Duodenal mucosa (tissue), 2 donors: ENCODE results near the gene RNF180.

ENCODE experiments used
- H3K27ac ChIP-seq: one replicate; pipeline ENCODE4 v1.7.0; 2013; ENCODE audit warnings: low read depth, low read length
- H3K27me3 ChIP-seq, 2 donors: one replicate each; pipeline ENCODE4 v1.7.0; 2013; ENCODE audit warnings: low read length in 2 of 2, control low read depth in 1 of 2; ENCODE audit not compliant: insufficient read depth in 2 of 2, control insufficient read depth in 1 of 2
- H3K36me3 ChIP-seq, 2 donors: one replicate each; pipeline ENCODE4 v1.7.0; 2013; ENCODE audit warnings: low read length in 2 of 2, control low read depth in 1 of 2; ENCODE audit not compliant: insufficient read depth in 2 of 2, control insufficient read depth in 1 of 2
- H3K4me1 ChIP-seq, 2 donors: one replicate each; pipeline ENCODE4 v1.7.0; 2013; ENCODE audit warnings: low read length in 2 of 2, control low read depth in 1 of 2; ENCODE audit not compliant: insufficient read depth in 2 of 2, control insufficient read depth in 1 of 2
- H3K4me3 ChIP-seq, 2 donors: one replicate each; pipeline ENCODE4 v1.7.0; 2013; ENCODE audit warnings: low read length in 2 of 2, low read depth in 1 of 2
- H3K9ac ChIP-seq, 2 donors: one replicate each; pipeline ENCODE4 v1.7.0; 2013; ENCODE audit warnings: low read length in 2 of 2, low read depth in 1 of 2
- H3K9me3 ChIP-seq, 2 donors: one replicate each; pipeline ENCODE4 v1.7.0; 2013; ENCODE audit warnings: low read length in 2 of 2, control low read depth in 1 of 2; ENCODE audit not compliant: control insufficient read depth in 1 of 2

Gene RNF180

DNA sequence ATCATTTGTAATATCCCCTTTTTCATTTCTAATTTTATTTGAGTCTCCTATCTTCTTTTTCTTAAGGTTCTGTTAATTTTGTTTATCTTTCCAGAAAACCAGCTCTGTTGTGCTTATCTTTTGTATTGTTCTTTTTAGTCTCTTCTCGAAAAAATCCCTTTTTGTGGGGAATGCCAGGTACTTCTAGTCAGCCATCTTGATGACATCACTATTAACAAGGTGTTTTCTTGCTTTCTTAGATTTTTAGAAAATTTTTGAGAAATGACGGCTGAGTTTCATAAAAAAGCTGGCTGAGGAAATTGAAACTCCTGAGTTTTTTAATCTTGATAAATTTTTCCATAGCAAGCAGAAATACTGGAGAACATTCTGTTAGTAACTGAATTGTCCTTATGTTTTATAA is 10.7 kb downstream of the RNF180 start:
- H3K4me3 ChIP-seq, result no peak overlapping the region
- H3K4me1 ChIP-seq, result no peaks in the 10 kb centered on the region
- no peak overlapping the region for H3K9ac ChIP-seq
- no peaks in the 10 kb centered on the region for H3K27me3 ChIP-seq
- H3K27ac ChIP-seq, result no peak overlapping the region
- no peaks in the 10 kb centered on the region for H3K36me3 ChIP-seq
- peaks cover 0 to 5% of the 10 kb centered on the region in 2 donors for H3K9me3 ChIP-seq

DNA sequence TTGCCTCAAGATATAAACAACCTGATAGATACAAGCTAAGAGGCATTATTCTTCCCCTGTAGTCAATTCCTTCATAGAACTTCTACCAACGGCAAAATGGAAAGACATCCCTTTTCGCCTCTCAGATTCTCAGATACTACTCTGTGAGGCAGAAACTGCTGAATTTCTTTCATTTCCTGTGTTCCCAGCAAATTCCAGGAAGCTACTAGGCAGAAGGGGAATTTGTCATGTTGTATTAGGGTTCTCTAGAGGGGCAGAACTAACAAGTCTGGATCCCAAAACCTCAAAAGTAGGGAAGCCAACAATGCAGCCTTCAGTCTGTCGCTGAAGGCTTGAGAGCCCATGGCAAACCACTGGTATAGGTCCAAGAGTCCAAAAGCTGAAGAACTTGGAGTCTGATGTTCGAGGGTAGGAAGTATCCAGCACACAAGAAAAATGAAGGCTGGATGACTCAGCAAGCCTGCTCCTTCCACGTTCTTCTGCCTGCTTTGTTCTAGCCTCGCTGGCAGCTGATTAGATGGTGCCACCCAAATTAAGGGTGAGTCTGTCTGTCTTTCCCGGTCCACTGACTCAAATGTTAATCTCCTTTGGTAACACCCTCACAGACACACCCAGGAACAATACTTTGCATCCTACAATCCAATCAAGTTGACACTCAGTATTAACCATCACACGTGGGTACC is 15.2 kb downstream of the RNF180 start:
- Histone ChIP-seq H3K4me3 (no peak overlapping the region), H3K4me1 (no peaks in the 10 kb centered on the region), H3K36me3 (no peaks in the 10 kb centered on the region), H3K27me3 (no peaks in the 10 kb centered on the region), H3K27ac (no peak overlapping the region), H3K9me3 (no peaks in the 10 kb centered on the region), H3K9ac (no peak overlapping the region)

DNA sequence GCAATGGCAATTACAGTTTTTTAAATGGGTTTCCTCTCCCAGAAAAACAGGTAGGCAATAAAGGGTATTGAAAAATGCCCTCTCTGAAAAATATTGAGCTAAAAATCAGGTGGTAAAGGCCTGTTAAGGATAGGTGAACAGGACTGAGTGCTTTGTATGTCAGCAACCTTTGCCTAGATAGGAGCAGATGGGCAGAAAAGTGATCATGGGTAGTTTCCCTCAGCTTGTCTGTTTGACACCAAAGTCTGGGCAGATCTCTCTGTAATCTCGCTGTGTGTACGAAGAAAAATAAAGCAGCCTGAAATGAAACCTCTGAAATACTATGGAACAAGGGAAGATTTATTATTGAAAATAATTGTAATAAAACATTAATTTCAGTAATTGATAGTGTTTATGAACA is 15.8 kb downstream of the RNF180 start:
- Histone ChIP-seq H3K9ac (no peak overlapping the region), H3K4me3 (no peak overlapping the region), H3K9me3 (no peaks in the 10 kb centered on the region), H3K27ac (no peak overlapping the region), H3K4me1 (no peaks in the 10 kb centered on the region), H3K27me3 (no peaks in the 10 kb centered on the region), H3K36me3 (no peaks in the 10 kb centered on the region)

DNA sequence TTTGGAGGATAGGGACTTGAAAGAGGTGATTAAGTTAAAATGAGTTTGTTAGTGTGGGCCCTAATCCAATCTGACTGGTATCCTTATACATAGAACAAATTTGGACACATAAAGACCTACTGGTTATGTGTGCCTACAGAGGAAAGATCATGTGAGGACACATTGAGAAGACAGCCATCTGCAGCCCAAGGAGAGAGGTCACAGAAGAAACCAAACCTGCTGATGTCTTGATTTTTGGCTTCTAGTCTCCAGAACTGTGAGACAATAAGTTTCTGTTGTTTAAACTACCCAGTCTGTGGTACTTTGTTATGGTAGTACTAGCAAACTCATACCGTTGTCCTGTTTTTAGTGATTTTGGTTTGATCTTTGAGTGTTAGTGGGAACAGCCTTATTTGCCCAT is 18.3 kb downstream of the RNF180 start:
- Histone ChIP-seq H3K27me3 (no peaks in the 10 kb centered on the region), H3K36me3 (no peaks in the 10 kb centered on the region)

DNA sequence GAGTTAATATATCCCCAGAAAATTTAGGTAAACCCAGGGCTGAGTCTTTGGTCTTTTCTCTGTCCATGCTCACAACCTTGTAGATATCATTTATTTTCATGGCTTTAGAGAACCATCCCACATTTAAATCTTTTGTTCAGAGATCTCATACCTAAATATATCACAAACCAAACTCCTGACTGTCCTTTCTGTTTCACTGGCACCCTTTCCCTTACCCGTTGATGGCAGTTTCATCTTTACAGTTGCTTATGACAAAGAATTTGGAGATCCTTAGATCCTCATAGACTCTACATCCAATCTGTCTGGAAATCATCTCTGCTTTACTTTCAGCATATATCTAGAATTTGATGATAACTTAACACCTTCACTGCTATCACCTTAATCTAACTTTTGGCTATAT is 19.2 kb downstream of the RNF180 start:
- Histone ChIP-seq H3K27ac (no peak overlapping the region), H3K4me3 (no peak overlapping the region), H3K27me3 (no peaks in the 10 kb centered on the region), H3K9me3 (no peaks in the 10 kb centered on the region), H3K36me3 (no peaks in the 10 kb centered on the region), H3K9ac (no peak overlapping the region), H3K4me1 (no peaks in the 10 kb centered on the region)

More for the DNA sequence above, 18.3 kb downstream of the RNF180 start:
- H3K9ac ChIP-seq, result no peak overlapping the region
- no peaks in the 10 kb centered on the region for H3K4me1 ChIP-seq
- no peaks in the 10 kb centered on the region for H3K9me3 ChIP-seq
- no peak overlapping the region for H3K27ac ChIP-seq
- H3K4me3 ChIP-seq, result no peak overlapping the region

DNA sequence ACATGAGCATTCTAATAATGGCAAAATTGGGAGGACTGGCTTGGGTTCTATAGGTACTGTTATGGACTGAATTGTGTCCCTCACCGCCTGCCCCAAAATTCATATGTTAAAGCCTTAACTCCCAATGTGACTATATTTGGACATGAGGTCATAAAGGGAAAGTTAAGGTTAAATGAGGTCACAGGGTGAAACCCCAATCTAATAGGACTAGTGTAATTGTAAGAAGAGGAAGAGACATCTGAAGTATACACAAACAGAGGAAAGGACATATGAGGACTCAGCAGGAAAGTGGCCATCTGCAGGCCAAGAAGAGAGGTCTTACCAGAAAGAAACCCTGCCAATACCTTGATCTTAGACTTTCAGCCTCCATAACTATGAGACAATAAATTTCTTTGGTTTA is 23.1 kb downstream of the RNF180 start:
- Histone ChIP-seq H3K4me1 (no peaks in the 10 kb centered on the region), H3K27me3 (no peaks in the 10 kb centered on the region), H3K9ac (no peak overlapping the region), H3K27ac (no peak overlapping the region), H3K9me3 (no peaks in the 10 kb centered on the region), H3K4me3 (no peak overlapping the region), H3K36me3 (no peaks in the 10 kb centered on the region)

DNA sequence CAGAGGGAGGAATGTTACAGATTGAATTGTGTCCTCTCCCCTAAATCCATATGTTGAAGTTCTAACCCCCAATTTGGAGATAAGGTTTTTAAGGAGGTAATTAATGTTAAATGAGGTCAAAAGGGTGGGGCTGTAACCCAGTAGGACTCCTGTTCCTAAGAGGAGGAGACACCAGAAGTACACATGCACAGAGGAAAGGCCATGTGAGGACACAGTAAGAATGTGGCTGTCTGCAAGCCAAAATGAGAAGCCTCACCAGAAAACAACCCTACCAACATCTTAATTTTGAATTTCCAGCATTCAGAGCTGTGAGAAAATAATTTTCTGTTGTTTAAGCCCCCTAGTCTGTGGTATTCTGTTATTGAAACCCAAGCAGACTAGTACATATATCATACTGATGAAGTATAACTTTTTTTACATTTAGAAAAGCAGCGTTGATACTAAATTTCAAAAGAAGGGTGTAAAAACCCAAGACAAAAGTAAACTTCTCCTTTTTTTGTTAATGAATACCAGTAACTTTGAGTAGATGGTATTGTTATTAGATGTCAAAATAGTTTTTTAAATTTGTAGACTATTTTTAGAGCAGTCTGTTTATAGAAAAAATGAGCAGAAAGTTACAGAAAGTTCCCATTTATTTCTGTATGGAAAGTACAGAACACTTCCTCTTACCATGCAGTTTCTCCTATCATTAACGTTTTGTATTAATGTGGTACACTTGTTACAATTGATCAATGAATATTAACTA is 25.1 kb downstream of the RNF180 start:
- H3K4me1 ChIP-seq, result no peaks in the 10 kb centered on the region
- H3K9ac ChIP-seq, result no peak overlapping the region
- H3K27ac ChIP-seq, result no peak overlapping the region
- H3K36me3 ChIP-seq, result no peaks in the 10 kb centered on the region
- no peaks in the 10 kb centered on the region for H3K27me3 ChIP-seq
- no peak overlapping the region for H3K4me3 ChIP-seq
- no peaks in the 10 kb centered on the region for H3K9me3 ChIP-seq

DNA sequence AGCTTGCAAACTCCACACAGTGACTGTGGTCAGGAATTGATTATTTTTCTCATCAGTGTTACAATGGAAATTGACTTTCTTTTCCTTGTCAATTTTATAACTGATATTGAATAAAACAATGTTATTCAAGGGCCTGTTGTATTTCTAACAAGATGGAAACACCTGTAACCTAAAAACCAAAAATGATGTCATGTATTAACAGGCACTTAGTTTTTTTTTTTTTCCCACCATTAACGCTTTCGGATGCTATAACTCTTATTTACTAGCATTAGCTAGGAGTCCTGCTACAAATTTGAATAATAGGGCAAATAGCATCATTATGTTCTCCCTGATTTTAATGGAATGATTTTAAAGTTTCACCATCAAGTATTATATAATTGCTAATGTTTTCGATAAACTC is 30.3 kb downstream of the RNF180 start:
- Histone ChIP-seq H3K27ac (no peak overlapping the region), H3K4me3 (no peak overlapping the region), H3K9ac (no peak overlapping the region), H3K4me1 (no peaks in the 10 kb centered on the region), H3K9me3 (no peaks in the 10 kb centered on the region), H3K36me3 (no peaks in the 10 kb centered on the region), H3K27me3 (no peaks in the 10 kb centered on the region)

DNA sequence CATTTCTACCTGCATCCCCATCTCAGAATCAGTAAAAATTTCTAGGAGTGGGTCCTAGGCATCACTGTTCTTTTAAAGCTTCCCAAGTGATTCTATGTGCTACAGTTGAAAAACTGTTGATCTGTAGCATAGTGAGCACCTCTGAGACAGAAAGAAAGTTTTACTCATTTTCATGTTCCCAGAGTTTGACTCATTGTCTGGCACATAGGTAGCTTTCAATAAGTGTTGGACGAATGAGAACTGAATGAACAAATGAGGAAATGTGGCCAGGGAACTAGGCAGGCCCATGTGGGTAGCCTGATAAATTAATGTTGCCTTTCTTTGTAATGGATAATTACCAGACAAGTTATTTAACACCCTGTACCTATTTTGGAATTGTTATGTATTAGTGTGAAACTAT is 33.8 kb downstream of the RNF180 start:
- Histone ChIP-seq H3K4me3 (no peak overlapping the region), H3K27me3 (no peaks in the 10 kb centered on the region), H3K9me3 (no peaks in the 10 kb centered on the region)

DNA sequence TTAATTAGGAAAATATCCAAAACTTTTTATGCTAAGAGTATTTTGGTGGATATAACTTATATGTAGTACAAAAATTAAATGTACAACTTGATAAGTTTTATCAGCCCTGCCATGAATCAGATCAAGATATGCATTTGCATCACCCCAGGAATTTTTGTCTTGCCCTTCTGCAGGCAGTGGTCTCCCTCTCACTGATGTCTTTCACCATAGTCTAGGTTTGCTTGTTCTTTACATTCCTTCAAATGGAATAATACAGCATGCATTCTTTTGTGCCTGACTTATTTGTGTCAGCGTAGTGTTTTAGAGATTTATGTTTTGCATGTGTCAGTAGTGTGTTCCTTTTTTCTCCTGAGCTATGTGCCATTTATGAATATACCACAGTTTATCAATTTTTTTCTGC is 36.4 kb downstream of the RNF180 start:
- no peak overlapping the region for H3K27ac ChIP-seq
- H3K4me1 ChIP-seq, result no peaks in the 10 kb centered on the region
- no peaks in the 10 kb centered on the region for H3K27me3 ChIP-seq
- no peak overlapping the region for H3K9ac ChIP-seq
- no peaks in the 10 kb centered on the region for H3K9me3 ChIP-seq
- H3K36me3 ChIP-seq, result no peaks in the 10 kb centered on the region
- H3K4me3 ChIP-seq, result no peak overlapping the region

More for the DNA sequence above, 33.8 kb downstream of the RNF180 start:
- no peak overlapping the region for H3K9ac ChIP-seq
- no peak overlapping the region for H3K27ac ChIP-seq
- H3K36me3 ChIP-seq, result no peaks in the 10 kb centered on the region
- no peaks in the 10 kb centered on the region for H3K4me1 ChIP-seq
